NCI-H2196 (cell line): Measurements from ENCODE around the gene PANX2.

ENCODE experiments used
- DNase-seq: peaks from one replicate; lab custom pipeline; 2025; ENCODE audit not compliant: unreplicated experiment; lab: John Stamatoyannopoulos, UW

PANX2 gene

GRCh38 chr22:50169181-50169759 lies 1.3 kb upstream of the PANX2 start:
- no peak for DNase-seq

- DNase-seq = no peak
Measured at GRCh38 chr22:50169774-50170341, 673 bp upstream of the PANX2 start.

- DNase-seq = no peak
Measured at GRCh38 chr22:50171319-50171964, 911 bp downstream of the PANX2 start.

GRCh38 chr22:50171965-50172421 lies 1.5 kb downstream of the PANX2 start:
- DNase-seq = no peak

GRCh38 chr22:50173311-50173982 lies 2.9 kb downstream of the PANX2 start:
- DNase-seq = no peak

DNA sequence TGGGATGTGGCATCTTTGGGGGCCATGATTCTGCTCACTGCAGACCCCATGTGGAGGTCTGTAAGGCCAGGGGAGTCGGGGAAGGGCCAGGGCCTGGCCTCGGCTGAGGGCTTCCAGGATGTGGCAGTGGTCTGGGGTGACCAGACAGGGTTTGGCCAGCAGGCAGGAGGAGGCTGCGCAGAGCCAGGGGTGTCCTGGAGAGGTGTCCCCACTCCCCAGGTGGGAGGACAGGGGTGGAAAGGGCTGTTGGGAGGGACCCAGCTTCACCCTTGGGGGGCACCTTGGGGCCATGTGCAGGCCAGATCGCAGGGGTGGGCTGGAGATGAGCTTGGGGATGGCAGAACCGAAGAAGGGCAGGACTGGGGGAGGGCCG lies 3.4 kb downstream of the PANX2 start:
- DNase-seq = no peak

GRCh38 chr22:50174382-50175190 lies 4.1 kb downstream of the PANX2 start:
- no peak for DNase-seq

DNA sequence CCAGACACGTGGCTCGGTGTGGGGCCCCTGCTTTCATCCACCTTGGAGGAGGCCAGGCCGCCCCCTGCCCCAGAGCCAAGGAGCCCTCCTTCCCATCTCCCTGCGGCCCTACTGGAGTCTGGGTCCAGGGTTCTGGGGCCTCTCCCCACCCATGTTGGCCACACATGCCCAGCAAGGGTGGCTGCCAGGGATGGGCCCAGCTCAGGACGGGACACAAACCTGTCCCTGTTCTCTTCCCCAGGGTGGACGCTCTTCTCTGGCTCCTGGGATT lies 4.6 kb downstream of the PANX2 start:
- no peak for DNase-seq

- no peak for DNase-seq
Measured at GRCh38 chr22:50175921-50176849, 5.7 kb downstream of the PANX2 start.

DNA sequence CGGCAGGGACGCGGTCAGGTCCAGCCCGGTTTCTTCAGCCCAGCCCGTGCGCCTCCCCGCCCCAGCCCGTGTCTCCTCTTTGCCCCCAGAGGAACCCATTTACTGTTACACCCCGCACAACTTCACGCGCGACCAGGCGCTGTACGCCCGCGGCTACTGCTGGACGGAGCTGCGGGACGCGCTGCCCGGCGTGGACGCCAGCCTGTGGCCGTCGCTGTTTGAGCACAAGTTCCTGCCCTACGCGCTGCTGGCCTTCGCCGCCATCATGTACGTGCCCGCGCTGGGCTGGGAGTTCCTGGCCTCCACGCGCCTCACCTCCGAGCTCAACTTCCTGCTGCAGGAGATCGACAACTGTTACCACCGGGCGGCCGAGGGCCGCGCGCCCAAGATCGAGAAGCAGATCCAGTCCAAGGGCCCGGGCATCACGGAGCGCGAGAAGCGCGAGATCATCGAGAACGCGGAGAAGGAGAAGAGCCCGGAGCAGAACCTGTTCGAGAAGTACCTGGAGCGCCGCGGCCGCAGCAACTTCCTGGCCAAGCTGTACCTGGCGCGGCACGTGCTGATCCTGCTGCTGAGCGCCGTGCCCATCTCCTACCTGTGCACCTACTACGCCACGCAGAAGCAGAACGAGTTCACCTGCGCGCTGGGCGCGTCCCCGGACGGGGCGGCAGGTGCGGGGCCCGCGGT lies 6.5 kb downstream of the PANX2 start:
- DNase-seq = no peak

DNA sequence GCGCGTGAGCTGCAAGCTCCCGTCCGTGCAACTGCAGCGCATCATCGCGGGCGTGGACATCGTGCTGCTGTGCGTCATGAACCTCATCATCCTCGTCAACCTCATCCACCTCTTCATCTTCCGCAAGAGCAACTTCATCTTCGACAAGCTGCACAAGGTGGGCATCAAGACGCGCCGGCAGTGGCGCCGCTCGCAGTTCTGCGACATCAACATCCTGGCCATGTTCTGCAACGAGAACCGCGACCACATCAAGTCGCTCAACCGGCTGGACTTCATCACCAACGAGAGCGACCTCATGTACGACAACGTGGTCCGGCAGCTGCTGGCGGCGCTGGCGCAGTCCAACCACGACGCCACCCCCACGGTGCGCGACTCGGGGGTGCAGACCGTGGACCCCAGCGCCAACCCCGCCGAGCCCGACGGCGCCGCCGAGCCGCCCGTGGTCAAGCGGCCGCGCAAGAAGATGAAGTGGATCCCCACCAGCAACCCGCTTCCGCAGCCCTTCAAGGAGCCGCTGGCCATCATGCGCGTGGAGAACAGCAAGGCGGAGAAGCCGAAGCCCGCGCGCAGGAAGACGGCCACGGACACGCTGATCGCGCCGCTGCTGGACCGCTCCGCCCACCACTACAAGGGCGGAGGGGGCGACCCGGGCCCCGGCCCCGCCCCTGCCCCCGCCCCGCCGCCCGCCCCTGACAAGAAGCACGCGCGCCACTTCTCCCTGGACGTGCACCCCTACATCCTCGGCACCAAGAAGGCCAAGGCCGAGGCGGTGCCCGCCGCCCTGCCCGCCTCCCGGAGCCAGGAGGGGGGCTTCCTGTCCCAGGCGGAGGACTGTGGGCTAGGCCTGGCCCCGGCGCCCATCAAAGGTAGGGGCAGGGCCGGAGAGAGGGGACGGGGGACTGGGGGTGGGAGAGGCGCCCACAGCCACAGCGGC lies 7.3 kb downstream of the PANX2 start:
- no peak for DNase-seq

GRCh38 chr22:50178471-50178864 lies 7.9 kb downstream of the PANX2 start:
- DNase-seq = no peak

GRCh38 chr22:50178871-50179869 lies 8.6 kb downstream of the PANX2 start:
- no peak for DNase-seq

DNA sequence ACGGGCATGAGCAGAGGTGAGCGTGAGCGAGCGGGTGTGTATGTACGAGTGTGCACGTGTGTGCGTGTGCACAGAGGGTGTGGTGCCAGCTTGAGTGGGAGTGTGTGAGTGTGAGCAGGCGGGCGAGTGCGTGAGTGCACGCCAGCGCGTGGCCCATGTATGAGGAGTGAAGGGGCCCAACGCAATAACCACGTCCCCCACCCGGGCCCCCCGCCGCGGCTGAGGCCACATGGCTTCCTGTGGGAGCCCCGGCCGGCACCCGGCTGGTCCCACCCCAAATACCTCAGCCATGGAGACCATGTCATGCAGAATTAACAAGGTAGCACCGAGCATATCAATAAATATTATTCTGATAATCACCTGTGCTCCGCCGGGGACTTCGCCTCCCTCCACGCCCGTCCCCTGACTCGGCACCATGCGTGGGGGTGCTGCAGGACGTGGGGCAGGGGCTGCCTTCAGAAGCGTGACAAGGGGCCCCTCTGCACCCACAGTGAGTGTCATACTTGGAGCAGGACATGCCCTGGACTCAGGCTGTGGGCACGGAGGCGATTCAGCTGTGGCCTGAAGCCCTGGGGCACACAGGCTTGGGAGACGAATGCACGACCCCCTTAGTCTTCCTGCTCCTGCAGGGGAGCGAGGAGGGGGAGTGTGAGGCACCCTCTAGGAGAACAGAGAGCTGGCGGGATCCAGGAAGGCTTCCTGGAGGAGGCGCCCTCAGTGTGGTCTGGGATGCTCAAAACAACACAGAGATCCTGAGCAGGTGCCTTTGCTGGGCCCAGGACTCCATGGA lies 9.6 kb downstream of the PANX2 start:
- DNase-seq = no peak

GRCh38 chr22:50180727-50181521 lies 10.4 kb downstream of the PANX2 start:
- DNase-seq = no peak
